Mucosa of descending colon (tissue), 3 donors: Measurements from ENCODE around the gene GAS7. TPM values are rescaled to one million over a fixed set of nuclear protein-coding genes. Genes with fewer than 3 reads are reported as not detected.

Experiments
- ATAC-seq: fragments of 200-7000 bp; cut with Tn5 transposase; one replicate; pipeline ENCODE4 v1.9.1; 2020; ENCODE audit warnings: mild to moderate bottlenecking, moderate library complexity
- DNase-seq, 3 donors: peaks; one replicate each; pipeline ENCODE4 v3.0.0-alpha.2; 2020
- H3K36me3 ChIP-seq: fragments of 200-600 bp; one replicate; pipeline ENCODE4 v1.8.0; 2021; ENCODE audit warnings: low read depth, mild to moderate bottlenecking
- H3K4me1 ChIP-seq: fragments of 200-600 bp; one replicate; pipeline ENCODE4 v1.8.0; 2021; ENCODE audit warnings: low read depth, mild to moderate bottlenecking
- H3K4me3 ChIP-seq: fragments of 200-600 bp; one replicate; pipeline ENCODE4 v1.8.0; 2021; ENCODE audit warnings: mild to moderate bottlenecking
- H3K9me3 ChIP-seq: fragments of 200-600 bp; one replicate; pipeline ENCODE4 v1.8.0; 2021; ENCODE audit warnings: mild to moderate bottlenecking
- CTCF ChIP-seq: fragments of 200-600 bp; IDR thresholded peaks from one replicate; pipeline ENCODE4 v1.8.0; 2022; ENCODE audit warnings: antibody characterized with exemption, mild to moderate bottlenecking
- intact Hi-C, 2 donors: fragments of 100-400 bp; cut with DNase I in 1 of 2; cut with micrococcal nuclease in 1 of 2; formaldehyde crosslinking; loops; one replicate each; pipeline versions ENCODE4 v1.11.0 to v1.11.1; 2022; cut with DNase I, micrococcal nuclease
- total RNA-seq, 3 donors: library from RNA; stranded (reverse); fragmentation: NEBNext Ultra II Directional in 2 of 3; extraction: Animal tissue kit (Norgen Biotek cat#: 25700) in 2 of 3; gene quantifications; one replicate each; pipeline versions ENCODE4 v1.2.1 to v1.2.4, GENCODE V29; 2021 to 2023
- donor health status: DM: no; HTN: no; CAD: no; lungs with moderate emphysema.
- donor health status: DM: no; HTN: no; CAD: no.
- donor health status: DM: no; HTN: yes; CAD: no.

Gene GAS7
- total RNA-seq, 3 donors from 2014 or later = 6.4 to 54.4 (median 21.6) TPM

- H3K4me1 ChIP-seq = no peaks in the 10 kb centered on the region
- TF ChIP-seq CTCF = no peak
- intact Hi-C loops = no loop called here
- H3K36me3 ChIP-seq = no peaks in the 10 kb centered on the region
- ATAC-seq = peak; percentile 20
- DNase-seq = no peak
- H3K9me3 ChIP-seq = no peaks in the 10 kb centered on the region
- no peak overlapping the region for H3K4me3 ChIP-seq
Measured at GRCh38 chr17:10125531-10126275, 72.7 kb downstream of the GAS7 start.

- ATAC-seq (no peak), DNase-seq (no peak)
- no peak for TF ChIP-seq CTCF
- H3K9me3 ChIP-seq = no peaks in the 10 kb centered on the region
- H3K36me3 ChIP-seq = no peaks in the 10 kb centered on the region
- intact Hi-C loops = no loop called here
- peaks cover 11% of the 10 kb centered on the region for H3K4me1 ChIP-seq
- no peak overlapping the region for H3K4me3 ChIP-seq
Measured at GRCh38 chr17:10123093-10123492, 75.3 kb downstream of the GAS7 start.

GRCh38 chr17:10121971-10122707 is 76.3 kb downstream of the GAS7 start:
- H3K36me3 ChIP-seq = no peaks in the 10 kb centered on the region
- H3K4me1 ChIP-seq = peaks cover 11% of the 10 kb centered on the region
- TF ChIP-seq CTCF = no peak
- intact Hi-C loops = no loop called here
- no peaks in the 10 kb centered on the region for H3K9me3 ChIP-seq
- DNase-seq (no peak), ATAC-seq (no peak)
- no peak overlapping the region for H3K4me3 ChIP-seq

GRCh38 chr17:10120749-10121148 is 77.7 kb downstream of the GAS7 start:
- intact Hi-C loops = no loop called here
- H3K9me3 ChIP-seq = no peaks in the 10 kb centered on the region
- DNase-seq = no peak
- no peak overlapping the region for H3K4me3 ChIP-seq
- peaks cover 11% of the 10 kb centered on the region for H3K4me1 ChIP-seq
- ATAC-seq = no peak
- no peak for TF ChIP-seq CTCF
- no peaks in the 10 kb centered on the region for H3K36me3 ChIP-seq

GRCh38 chr17:10120109-10120485 is 78.3 kb downstream of the GAS7 start:
- DNase-seq = no peak
- Histone ChIP-seq H3K9me3 (no peaks in the 10 kb centered on the region), H3K4me3 (no peak overlapping the region), H3K4me1 (peaks cover 11% of the 10 kb centered on the region), H3K36me3 (no peaks in the 10 kb centered on the region)
- no peak for TF ChIP-seq CTCF
- ATAC-seq = no peak
- intact Hi-C loops = no loop called here
